NCI-H1417 (cell line): ENCODE data around the gene PODXL.

Source experiments
- DNase-seq, 3 experiments: peaks; one replicate each; lab custom pipeline; 2025; lab: John Stamatoyannopoulos, UW

The PODXL gene

DNA sequence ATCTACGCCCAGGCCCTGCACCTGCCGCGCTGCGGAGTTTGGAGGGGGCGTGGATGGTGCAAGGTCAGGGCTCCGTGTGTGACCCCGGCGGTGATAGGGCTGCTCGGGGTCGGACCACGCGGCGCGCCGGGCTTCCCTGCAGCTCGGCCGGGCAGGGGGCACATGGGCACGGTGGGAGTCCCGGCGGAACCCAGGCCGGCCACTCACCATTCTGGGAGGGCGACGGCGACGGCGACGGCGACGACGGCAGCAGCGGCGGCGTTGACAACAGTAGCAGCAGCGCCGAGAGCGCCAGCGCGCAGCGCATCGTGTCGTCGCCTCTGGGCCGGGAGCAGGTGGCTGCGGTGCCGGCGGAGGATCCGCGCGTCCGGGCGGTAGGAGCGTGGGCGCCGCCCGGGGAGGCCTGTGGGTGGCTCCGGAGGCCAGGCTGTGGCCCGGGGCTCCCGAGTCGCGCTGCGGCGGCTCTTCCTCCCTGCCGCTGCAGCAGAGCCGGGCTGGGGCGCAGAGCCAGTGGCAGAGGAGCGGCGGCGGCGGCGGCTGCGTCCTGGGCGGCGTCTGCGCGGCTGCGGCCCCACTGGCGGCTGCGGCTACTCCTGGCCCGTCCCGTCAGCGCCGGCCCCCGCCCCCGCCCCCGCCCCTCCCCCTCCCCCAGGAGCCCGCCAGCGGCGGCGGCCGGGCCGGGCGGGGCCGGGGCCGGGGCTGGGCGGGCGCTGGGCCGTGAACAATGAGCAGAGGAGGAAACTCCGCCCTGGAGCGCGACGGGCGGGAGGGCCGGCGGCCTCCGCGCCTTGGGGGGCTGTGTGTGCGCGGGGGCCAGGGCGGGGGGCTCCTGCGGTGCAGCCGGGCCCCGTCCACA is at the start of gene PODXL:
PODXL (minus strand) TSS at position 576 of the 856 bp plus-strand sequence; CDS start at position 307, 269 bp downstream.
- peak; percentile 80 to 83 (median 82) for DNase-seq

DNA sequence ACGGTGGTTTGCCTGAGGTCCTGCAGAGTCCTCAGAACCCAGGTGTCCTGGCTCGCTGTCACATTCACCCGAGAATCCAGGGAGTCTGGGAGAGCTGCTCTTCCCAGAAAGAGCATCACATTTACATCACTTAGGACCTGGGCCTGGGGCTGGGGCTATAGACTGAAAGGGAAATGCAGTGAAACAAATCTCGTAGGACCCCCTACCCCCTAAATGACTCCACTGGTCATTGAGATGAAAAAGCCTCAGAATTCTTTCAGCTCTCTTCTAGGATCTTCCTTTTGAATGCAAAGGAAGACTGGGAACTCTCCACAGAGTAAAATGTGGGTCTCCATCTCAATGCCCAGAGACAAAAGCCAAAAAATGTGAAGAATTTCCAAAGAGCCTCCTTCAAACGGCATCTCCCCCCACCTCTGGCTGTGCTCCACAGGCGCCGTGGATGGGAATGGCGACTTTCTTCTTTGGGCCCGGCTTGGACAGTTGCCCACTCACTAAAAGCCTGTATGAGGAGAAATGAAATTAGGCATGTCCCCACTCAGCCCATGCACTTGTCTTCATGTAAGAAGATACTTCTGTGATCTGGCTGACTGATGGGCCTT is 49.0 kb upstream of the PODXL start:
- DNase-seq, result peak in 1 of 3 experiments; percentile 94

DNA sequence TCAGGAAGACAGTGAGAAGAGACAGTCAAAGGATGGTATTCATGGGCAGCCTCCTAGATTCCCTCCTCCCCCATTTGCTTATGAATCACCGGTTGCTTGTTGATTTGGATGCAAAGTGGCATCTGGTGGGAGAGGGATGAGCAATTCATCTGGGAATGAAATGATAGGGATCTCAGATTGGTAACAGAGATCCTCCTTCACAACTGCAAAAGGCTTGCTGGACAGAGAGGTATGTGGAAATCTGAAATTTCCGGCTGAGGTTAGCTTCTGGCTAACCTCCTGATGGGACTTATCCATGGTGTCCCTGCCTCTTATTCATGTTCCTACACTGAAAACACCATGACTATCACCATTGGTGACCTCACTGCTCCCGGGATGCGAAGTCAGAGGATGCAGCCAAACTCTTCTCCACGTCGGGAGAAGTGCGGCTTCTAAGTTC is 48.4 kb upstream of the PODXL start:
- no peak for DNase-seq

DNA sequence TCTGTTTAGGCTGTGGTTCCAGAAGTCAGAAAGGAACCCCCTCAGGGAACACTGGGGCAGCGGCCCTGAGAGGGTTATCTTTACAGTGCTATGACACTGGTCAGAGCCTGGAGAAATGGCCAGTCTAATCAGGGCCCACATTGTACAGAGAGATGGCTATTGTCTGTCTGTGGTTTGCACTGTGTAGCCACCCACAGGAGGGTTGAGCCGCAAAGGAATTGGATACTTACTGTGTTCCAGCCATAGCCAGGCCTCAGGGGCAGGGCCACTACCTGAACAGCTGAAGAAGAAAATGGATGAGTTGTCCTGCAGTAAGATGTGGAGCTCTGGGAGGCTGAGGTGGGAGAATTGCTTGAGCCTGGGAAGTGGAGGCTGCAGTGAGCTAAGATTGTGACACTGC is 47.5 kb upstream of the PODXL start:
- DNase-seq, result no peak

DNA sequence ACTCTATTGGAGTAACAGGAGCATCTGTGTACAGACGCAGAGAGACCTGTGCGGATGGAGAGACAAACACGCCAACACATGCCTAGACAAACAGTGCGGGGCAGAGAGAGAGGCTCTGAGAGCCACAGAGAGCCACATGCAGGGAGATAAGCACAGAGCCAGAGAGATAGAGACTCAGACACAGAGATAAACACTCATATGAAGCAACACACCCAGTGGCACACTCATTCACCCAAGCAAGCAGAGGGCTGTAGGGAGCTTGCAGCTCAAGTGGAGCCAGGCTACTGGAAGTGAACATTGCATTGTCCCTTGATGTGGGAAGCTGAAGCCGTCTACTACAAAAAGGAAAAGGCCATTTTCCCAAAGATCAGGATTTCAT is 46.6 kb upstream of the PODXL start:
- DNase-seq, result peak in 1 of 3 experiments; percentile 76

DNA sequence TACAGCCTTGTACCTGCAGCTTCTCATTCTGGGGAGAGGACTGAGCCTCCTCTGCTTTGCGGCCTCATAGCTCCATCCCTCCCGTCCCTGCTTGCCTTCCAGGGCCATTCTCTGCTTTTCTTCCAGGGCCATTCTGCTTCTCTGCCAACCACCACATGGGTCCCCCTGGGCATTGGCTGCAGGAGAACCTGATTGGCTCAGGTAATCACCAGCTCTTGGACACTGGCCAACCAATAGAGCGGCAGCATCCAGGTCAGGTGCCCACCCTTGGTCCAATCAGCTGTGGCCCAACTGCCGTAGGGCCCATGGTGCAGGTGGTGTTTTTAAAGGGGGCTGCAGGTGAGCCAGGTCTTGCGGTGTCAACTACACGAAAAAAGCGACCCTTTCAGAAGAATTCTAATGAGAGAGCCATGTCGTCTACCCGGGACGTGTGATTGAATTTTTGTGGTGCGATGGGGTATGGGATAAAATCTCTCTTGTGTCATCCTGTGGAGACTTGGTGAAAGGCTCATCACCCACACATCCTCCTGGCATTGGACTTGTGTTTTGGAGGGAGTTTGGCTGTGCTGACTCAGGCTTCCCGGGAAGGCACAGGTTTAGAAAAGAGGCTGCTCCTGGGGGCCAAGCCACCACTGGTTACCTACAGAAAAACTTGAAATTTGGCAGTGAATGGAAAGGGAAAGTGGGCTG is 46.0 kb upstream of the PODXL start:
- DNase-seq, result peak in 1 of 3 experiments; percentile 15

DNA sequence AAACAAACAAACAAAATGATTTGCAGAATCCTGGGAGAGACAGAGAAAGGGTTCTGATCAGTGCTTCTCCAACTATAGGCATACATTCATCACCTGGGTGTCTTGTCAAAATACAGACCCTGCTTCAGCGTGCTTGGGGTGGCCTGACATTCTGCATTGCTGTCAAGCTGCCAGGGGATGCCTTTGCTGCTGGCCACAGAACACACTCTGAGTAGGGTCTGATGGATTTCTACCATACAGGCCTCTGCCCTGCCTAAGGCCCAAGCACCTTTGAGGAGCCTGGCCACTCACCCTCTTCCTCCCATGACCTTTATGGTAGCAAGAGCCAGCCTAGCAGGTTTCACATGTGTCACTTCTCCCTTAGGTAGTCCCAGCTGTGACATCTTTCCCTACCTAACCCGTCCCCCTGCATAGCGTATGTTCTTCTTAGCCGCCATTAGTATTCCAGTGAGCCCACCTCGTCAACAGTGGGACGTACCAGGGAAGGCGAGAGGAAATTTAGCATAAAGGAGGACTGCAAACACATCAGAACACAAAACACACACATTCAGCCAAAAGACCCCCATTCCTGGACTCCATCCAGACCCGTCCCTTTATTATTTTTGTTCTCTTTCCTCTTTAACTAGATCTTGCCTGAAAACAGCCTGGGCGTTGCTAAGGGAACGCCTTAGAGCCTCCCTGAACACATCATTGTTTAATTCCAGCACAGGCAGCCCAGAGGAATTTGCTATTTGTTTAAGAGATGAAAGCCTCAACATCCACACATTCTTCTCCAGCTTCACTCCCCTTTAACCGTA is 43.9 kb upstream of the PODXL start:
- no peak for DNase-seq

DNA sequence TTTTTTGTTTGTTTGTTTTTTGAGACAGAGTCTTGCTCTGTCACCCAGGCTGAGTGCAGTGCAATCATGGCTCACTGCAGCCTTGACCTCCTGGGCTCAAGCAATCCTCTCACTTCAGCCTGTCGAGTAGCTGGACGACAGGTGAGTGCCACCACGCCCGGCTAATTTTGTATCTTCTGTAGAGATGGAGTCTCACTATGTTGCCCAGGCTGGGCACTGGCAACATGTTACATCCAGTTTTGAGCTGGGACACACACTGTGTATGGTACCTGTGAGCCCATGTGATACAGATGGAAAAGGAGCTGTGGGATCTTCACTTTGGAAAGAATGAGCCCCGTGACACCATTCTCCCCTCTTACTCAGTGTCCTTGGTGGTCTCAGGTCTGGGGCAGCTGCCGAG is 40.4 kb upstream of the PODXL start:
- DNase-seq, result no peak

DNA sequence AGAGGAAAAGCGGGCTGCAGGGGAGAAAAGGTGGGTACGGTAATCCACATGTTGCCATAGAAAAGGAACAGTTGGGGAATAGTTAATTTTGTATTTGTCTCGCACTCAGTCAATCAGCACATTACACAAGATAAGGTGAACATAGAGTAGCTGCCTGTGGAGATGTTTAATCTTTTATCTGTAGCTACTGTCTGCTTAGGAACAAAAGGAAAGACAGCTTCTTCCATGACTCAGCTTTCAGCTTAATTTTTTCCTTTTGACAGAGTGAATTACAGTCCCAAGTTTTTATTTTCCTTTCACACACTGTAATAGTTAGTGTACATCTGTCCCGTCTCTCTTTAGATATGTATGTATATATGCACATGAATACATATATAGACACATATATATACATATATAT is 39.3 kb upstream of the PODXL start:
- no peak for DNase-seq

DNA sequence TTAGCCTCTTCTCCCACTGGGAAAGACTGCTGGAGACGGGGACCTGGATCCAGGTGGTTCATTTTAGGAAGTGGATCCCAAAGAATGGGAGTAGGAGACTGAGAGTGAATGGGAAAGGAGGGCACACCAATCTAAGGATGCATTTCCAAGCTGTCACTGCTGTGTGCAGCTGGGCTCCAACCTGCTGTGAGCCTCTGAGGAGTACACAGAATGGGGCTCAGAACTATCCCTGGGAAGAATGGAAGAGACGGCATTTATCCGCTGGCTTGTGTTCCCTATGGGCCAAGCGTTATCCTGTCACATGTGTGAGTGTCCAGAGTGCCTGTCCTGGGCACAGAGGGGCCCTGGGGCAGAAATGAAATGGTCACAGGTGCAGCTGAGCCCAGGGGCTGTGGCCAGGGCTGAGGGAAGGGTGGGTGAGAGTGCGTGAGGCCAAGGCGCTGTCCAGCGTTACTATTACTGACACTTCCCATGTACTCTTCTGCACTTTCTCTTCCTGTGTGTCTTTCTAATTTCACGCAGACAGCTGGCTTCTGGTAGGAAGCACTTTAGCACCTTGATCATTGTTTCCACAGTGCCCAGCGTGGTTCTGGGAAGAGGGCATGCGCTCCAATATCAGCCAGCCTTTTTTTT is 35.4 kb upstream of the PODXL start:
- no peak for DNase-seq

DNA sequence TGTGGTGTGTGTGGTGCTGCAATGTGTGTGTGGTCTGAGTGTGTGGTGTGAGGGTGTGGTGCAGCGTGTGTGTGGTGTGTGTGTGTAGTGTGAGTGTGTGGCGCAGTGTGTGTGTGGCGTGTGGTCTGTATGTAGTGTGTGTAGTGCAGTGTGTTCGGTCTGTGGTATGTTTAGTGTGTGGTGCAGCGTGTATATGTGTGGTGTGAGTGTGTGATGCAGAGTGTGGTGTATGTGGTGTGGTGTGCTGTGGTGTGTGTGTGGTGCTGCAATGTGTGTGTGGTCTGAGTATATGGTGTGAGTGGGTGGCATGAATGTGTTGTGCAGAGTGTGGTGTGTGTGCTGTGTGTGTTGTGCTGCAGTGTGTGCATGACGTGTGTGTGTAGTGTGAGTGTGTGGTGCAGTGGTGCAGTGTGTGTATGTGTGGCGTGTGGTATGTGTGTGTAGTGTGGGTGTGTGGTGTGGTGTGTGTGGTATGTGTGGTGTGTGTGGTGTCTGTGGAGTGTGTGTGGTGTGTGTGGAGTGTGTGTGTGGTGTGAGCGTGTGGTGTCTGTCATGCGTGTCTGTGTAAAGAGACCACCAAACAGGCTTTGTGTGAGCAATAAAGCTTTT is 31.0 kb upstream of the PODXL start:
- no peak for DNase-seq

DNA sequence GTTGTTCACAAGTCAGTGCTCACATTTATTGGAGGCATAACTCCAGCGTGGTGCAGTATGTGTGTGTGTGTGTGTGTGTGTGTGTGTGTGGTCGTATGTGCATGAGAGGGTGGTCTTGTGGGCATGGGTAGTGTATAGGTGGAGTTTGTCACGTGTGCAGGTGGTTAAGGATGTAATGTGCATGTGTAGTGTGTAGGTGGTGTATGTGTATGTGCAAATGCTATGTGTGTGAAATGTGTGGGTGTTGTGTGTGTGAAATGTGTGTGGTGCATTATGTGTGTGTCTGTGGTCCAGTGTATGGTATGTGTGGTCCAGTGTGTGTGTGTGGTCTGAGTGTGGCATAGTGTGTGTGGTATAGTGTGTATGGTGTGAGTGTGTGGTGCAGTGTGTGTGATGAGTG is 30.3 kb upstream of the PODXL start:
- DNase-seq, result no peak

DNA sequence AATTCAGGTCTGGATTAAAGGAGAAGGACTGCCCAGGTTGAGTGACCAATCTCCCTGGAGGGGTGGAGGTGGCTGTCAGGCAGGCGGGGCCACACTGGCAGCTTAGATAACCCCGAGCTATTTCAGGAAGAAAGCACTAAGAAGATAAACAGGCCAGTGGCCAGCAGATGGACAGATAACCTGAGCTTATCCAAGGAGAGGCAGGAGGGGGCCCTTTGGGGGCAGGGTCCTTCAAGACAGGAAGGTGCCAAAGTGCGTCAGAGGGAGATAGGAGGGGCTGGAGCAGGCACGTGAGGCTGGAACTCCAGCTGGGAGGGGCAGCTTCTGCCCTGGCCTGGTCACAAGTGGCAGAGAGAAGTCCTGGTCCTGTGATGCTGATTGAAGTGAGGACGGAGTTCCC is 29.8 kb upstream of the PODXL start:
- no peak for DNase-seq

DNA sequence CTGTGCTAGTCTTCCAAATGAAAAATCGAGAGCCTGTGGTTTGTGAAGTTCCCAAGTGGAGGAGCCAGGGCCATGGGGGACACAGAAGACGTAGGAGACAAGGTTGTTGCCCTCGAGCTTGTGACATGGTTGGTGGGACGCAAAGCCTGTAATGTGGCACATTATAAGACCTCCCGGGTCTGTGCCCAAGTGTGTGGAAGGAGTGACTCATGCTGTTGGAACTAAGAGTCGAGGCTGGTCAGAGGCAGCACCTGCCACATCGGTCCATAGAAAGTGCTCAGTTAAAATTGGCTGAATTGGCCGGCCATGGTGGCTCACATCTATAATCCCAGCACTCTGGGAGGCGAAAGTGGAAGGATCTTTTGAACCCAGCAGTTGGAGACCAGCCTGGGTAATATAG is 27.0 kb upstream of the PODXL start:
- DNase-seq, result no peak

DNA sequence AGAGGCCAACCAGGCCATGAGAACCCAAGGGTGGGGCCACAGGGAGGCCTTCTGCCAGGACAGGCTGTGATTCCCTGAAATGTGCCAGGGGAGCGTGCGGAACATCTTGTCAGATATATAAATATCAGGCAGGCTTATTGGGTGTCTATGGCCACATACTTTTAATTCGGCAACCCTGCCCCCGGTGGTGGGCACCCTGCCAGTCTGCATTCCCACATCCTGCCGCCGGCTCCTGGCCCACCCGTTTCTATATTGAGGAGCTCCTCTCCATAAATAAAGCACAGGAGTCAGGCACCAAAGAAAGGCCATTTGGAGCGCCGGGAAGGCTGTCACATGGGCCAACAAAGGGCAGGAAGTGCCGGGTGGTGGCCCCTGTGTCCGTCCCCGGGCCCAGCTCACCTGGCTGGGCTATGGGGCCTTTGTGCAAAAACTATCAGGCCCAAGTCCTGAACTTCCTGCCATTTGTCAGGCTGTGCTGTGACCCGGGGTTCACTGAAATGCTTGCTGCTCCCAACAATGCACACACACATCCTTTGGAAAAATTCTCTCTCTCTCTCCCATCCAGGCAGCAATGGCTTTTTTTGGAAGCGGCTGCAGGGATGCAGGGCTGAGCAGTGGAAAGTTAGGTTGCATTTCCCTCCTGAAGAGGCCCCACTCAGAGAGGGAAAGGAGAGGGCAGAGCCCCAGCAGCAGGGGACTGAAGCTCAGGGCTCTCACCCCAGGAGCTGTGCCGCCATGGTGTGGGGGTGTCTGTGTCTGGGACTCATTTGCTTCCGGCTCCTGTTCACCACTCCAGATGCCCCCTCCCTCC is 25.0 kb upstream of the PODXL start:
- no peak for DNase-seq

DNA sequence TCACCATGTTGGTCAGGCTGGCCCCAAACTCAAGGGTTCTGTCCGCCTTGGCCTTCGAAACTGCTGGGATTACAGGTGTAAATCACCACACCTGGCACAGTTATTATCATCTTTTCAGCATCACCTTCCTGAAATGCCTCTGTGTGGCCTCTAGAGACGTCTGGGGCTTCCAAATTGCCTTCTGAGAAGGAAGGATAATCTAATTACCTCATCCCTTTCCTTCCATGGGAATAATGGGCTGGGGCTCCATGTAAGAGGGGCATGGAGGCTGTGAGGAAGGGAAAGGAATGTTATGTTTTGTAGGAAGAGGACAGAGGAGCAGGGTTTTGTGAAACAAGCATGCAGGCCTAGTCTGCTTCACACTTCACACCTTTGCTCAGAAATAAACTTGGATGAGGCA is 22.2 kb upstream of the PODXL start:
- DNase-seq, result no peak

DNA sequence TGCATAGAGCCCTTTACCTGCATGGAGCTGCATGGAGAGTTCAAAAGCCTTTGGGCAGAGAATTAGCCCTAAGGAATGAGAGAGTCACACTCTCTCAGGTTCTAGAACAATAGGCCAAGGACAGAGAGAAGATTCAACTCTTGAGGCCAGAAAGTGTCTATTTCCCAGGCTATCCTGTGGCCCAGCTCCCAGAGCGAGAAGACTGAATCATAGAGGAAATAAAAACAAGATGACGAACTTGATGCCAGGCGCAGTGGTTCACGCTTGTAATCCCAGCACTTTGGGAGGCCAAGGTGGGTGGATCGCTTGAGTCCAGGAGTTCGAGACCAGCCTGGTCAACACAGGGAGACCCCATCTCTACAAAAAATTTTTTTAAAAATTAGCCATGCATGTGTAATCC is 18.3 kb upstream of the PODXL start:
- DNase-seq, result no peak

DNA sequence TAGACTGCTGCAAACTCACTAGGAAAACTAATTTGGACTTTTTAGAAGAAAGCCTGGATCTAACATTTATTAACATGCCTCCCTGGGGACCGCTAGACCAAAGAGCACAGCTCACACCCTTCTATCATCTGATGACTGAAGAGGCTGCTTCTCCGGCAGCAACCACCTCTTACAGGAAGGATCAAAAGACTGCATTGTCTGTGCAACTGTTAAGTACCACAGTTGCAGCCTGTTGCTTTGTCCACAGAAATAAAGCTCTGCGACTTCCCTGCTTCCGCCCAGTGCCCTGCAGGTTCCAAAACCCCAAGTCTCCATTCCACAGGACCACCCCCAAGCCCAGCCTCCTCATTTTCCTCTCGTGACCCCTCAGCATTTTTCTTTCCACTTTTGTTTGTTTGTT is 14.0 kb upstream of the PODXL start:
- DNase-seq, result no peak

DNA sequence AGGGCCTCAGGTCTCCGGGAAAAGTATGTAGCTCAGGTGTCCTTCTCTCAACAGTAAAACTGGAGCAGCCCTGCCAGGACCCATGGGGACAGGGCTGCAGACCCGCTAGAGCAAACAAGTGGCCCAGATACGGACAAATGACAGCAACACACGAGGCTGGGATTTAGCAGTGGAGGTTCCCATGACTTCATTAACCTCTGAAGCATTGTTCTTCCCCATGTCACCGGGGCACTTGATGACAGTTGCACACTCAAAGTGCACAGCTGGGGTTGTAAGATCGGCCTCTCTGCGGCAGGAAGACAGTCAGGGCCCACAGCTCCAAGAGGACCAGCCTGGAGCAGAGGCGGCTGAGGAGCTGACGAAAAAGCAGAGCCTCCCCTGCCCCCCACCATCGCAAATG is 12.5 kb upstream of the PODXL start:
- peak in 1 of 3 experiments; percentile 23 for DNase-seq

DNA sequence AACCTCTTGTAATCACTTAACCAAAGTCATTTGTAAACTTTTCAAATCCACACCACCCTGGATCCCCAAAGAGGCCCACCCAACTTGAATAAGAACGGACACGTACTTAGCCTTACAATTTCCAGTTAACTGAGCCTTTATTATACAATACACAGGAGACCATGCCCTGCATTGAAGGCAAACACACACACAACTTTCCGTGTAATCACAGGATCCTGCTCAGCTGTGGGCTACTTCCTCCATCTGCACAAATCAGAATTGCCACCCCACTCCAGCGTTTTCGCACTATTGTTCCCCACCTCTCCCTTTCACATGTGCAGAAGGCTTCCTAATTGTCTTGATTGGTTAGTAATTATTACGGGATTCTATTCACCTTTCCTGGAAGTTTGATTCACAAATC is 12.1 kb upstream of the PODXL start:
- DNase-seq, result no peak
